ENCODE measurements around the gene ITGB5. TPM values are rescaled to one million over a fixed set of nuclear protein-coding genes. Genes with fewer than 3 reads are reported as not detected.
A peak's percentile ranks its signal among the peaks of the same experiment; 100 is the strongest.

Gene ITGB5
- total and polyA plus RNA-seq, 4 donors: 21.0 to 126 (median 43.7) TPM

GRCh38 chr3:124772081-124772831, 114.9 kb downstream of the ITGB5 start:
- TF ChIP-seq, protein P1, sequence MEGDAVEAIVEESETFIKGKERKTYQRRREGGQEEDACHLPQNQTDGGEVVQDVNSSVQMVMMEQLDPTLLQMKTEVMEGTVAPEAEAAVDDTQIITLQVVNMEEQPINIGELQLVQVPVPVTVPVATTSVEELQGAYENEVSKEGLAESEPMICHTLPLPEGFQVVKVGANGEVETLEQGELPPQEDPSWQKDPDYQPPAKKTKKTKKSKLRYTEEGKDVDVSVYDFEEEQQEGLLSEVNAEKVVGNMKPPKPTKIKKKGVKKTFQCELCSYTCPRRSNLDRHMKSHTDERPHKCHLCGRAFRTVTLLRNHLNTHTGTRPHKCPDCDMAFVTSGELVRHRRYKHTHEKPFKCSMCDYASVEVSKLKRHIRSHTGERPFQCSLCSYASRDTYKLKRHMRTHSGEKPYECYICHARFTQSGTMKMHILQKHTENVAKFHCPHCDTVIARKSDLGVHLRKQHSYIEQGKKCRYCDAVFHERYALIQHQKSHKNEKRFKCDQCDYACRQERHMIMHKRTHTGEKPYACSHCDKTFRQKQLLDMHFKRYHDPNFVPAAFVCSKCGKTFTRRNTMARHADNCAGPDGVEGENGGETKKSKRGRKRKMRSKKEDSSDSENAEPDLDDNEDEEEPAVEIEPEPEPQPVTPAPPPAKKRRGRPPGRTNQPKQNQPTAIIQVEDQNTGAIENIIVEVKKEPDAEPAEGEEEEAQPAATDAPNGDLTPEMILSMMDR (IDR thresholded peaks at IDR 0.05; ENCODE audit: control extremely low read depth, extremely low read depth): no peak
- no peak overlapping the region for H3K4me3 ChIP-seq
- ATAC-seq (ENCODE audit: insufficient read depth, low FRiP score): peak; percentile 17
- H3K27me3 ChIP-seq (ENCODE audit: control insufficient read depth in 3 of 3, insufficient read depth in 3 of 3, low read length in 2 of 3): no peaks in the 10 kb centered on the region
- peaks cover 0 to 6% (median 4%) of the 10 kb centered on the region in 4 donors for H3K36me3 ChIP-seq (ENCODE audit: control insufficient read depth in 4 of 4, insufficient read depth in 4 of 4, low read length in 4 of 4)
- H3K4me1 ChIP-seq (ENCODE audit: control insufficient read depth in 5 of 5, insufficient read depth in 5 of 5, low read length in 5 of 5): peaks cover 13 to 35% (median 24%) of the 10 kb centered on the region in 5 donors
- WGBS, 2 donors: 25 to 33% methylated on average over 17 of the region's 17 CpGs
- peak overlapping the region; percentile 51 to 63 for H3K27ac ChIP-seq (ENCODE audit: low read depth in 1 of 2, low read length in 1 of 2)
- peaks cover 0 to 5% (median 0%) of the 10 kb centered on the region in 4 donors for H3K9me3 ChIP-seq (ENCODE audit: control insufficient read depth in 4 of 4, insufficient read depth in 3 of 4, low read length in 3 of 4)
- DNase-seq: peak; percentile 78 to 93 (median 92)
- no peak overlapping the region for H3K9ac ChIP-seq (ENCODE audit: insufficient read depth in 1 of 2, low read length in 2 of 2)

- peaks cover 0 to 11% (median 7%) of the 10 kb centered on the region in 4 donors for H3K36me3 ChIP-seq (ENCODE audit: control insufficient read depth in 4 of 4, insufficient read depth in 4 of 4, low read length in 4 of 4)
- peaks cover 13 to 35% (median 24%) of the 10 kb centered on the region in 5 donors for H3K4me1 ChIP-seq (ENCODE audit: control insufficient read depth in 5 of 5, insufficient read depth in 5 of 5, low read length in 5 of 5)
- TF ChIP-seq, protein P1 (IDR thresholded peaks at IDR 0.05; ENCODE audit: control extremely low read depth, extremely low read depth): no peak
- no peak overlapping the region for H3K9ac ChIP-seq (ENCODE audit: insufficient read depth in 1 of 2, low read length in 2 of 2)
- H3K9me3 ChIP-seq (ENCODE audit: control insufficient read depth in 4 of 4, insufficient read depth in 3 of 4, low read length in 3 of 4): peaks cover 0 to 5% (median 0%) of the 10 kb centered on the region in 4 donors
- 62 to 74% methylated on average over 2 of the region's 2 CpGs for WGBS, 2 donors
- DNase-seq: no peak
- no peak overlapping the region for H3K4me3 ChIP-seq
- no peak for ATAC-seq (ENCODE audit: insufficient read depth, low FRiP score)
- H3K27me3 ChIP-seq (ENCODE audit: control insufficient read depth in 3 of 3, insufficient read depth in 3 of 3, low read length in 2 of 3): no peaks in the 10 kb centered on the region
- peak overlapping the region in 1 of 2 donors; percentile 36 for H3K27ac ChIP-seq (ENCODE audit: low read depth in 1 of 2, low read length in 1 of 2)
Observed at GRCh38 chr3:124771083-124771445, 116.1 kb downstream of the ITGB5 start.

DNA sequence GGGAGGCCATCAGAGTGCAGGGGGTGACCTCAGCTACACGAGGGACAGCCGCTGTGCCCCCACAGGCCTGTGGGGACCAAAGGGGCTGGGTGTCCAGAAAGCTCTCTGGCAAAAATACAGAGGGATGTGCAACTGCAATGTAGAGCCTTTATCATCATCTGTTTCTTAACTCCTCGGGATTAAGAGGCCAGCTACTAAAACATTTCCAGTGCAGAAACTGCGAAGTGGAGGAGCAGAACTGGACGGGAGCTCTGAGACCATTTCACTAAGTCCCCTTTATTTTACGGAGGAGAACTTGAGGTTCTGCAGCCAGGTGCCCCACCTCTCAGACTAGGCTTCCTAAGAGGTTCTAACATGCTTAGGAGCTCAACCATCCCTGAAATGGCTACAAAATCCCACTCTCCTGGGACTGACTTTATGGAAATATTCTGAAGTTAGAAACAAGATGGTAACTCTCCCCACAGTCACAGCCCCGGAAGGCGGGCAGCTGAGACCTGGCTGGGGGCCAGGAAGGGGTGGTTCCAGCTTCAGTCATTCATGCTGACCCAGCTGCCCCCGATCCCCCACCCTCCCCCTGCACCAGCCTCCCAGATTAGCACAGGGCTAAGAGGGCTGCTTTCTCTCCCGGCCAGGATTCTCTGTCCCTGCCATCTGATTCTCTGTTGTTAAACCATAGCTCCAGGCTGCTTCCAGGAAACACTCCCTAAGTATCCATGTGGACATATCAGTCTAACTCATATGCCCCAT, 116.7 kb downstream of the ITGB5 start:
- WGBS, 2 donors: 72 to 80% methylated on average over 10 of the region's 10 CpGs
- Histone ChIP-seq H3K27ac (ENCODE audit: low read depth in 1 of 2, low read length in 1 of 2) (peak overlapping the region in 1 of 2 donors; percentile 36), H3K4me1 (ENCODE audit: control insufficient read depth in 5 of 5, insufficient read depth in 5 of 5, low read length in 5 of 5) (peaks cover 13 to 35% (median 24%) of the 10 kb centered on the region in 5 donors), H3K36me3 (ENCODE audit: control insufficient read depth in 4 of 4, insufficient read depth in 4 of 4, low read length in 4 of 4) (peaks cover 0 to 12% (median 9%) of the 10 kb centered on the region in 4 donors), H3K4me3 (no peak overlapping the region), H3K9me3 (ENCODE audit: control insufficient read depth in 4 of 4, insufficient read depth in 3 of 4, low read length in 3 of 4) (peaks cover 0 to 5% (median 0%) of the 10 kb centered on the region in 4 donors), H3K27me3 (ENCODE audit: control insufficient read depth in 3 of 3, insufficient read depth in 3 of 3, low read length in 2 of 3) (no peaks in the 10 kb centered on the region), H3K9ac (ENCODE audit: insufficient read depth in 1 of 2, low read length in 2 of 2) (no peak overlapping the region)
- ATAC-seq (ENCODE audit: insufficient read depth, low FRiP score): no peak
- peak; percentile 56 to 77 (median 61) for DNase-seq
- TF ChIP-seq, protein P1 (IDR thresholded peaks at IDR 0.05; ENCODE audit: control extremely low read depth, extremely low read depth): no peak

All from lung (tissue), 12 donors.